Esophagus muscularis mucosa (tissue), 4 donors: ENCODE measurements around the gene IL15RA. TPM values are rescaled to one million over a fixed set of nuclear protein-coding genes. Genes with fewer than 3 reads are reported as not detected.
A peak's percentile ranks its signal among the peaks of the same experiment; 100 is the strongest.

ENCODE experiments used
- DNase-seq: peaks from one replicate; pipeline ENCODE4 v3.0.0-alpha.2; 2017; ENCODE audit errors: extremely low spot score
- H3K27ac ChIP-seq, 4 donors: fragments of 200-600 bp; sonication (generic); replicated peaks in 1 of 4; 1 replicate in 3 of 4; 2 replicates in 1 of 4; pipeline ENCODE4 v1.5.1; 2016 to 2019; ENCODE audit warnings: mild to moderate bottlenecking in 1 of 4
- H3K27me3 ChIP-seq, 4 donors: fragments of 200-600 bp; sonication (generic); one replicate each; pipeline versions ENCODE4 v1.5.1 to v1.6.0; 2016 to 2019
- H3K36me3 ChIP-seq, 4 donors: fragments of 200-600 bp; sonication (generic); one replicate each; pipeline ENCODE4 v1.5.1; 2016 to 2019
- H3K4me1 ChIP-seq, 4 donors: fragments of 200-600 bp; sonication (generic); one replicate each; pipeline ENCODE4 v1.5.1; 2016 to 2019
- H3K4me3 ChIP-seq, 4 donors: fragments of 200-600 bp; sonication (generic); 1 replicate in 2 of 4; 2 replicates in 2 of 4; pipeline ENCODE4 v1.5.1; 2016 to 2019; ENCODE audit warnings: mild to moderate bottlenecking in 4 of 4, moderate library complexity in 1 of 4
- H3K9me3 ChIP-seq, 4 donors: fragments of 200-600 bp; sonication (generic); 1 replicate in 3 of 4; 2 replicates in 1 of 4; pipeline ENCODE4 v1.5.1; 2016 to 2019
- CTCF ChIP-seq, 3 experiments: fragments of 200-600 bp in 2 of 3; fragments of 450-650 bp in 1 of 3; sonication (generic) in 2 of 3; IDR thresholded peaks; one replicate each; pipeline ENCODE4 v1.5.1; 2017 to 2019; ENCODE audit warnings: antibody characterized with exemption in 3 of 3, mild to moderate bottlenecking in 2 of 3, moderate library complexity in 1 of 3
- EP300 ChIP-seq: sonication (generic); formaldehyde crosslinking; IDR thresholded peaks from one replicate; pipeline ENCODE4 v1.6.1; 2017; ENCODE audit warnings: antibody characterized with exemption
- POLR2A ChIP-seq: fragments of 450-650 bp; IDR thresholded peaks from one replicate; pipeline ENCODE4 v1.6.1; 2017; ENCODE audit warnings: antibody characterized with exemption, moderate library complexity, mild to moderate bottlenecking, low read depth
- POLR2AphosphoS5 ChIP-seq, 2 donors: sonication (generic); formaldehyde crosslinking; IDR thresholded peaks; one replicate each; pipeline ENCODE4 v1.6.1; 2017; ENCODE audit warnings: antibody characterized with exemption in 2 of 2
- WGBS: methylation state at CpG from one replicate; pipeline ENCODE4 v1.1.5; 2018; 5-methylcytosine and 5-hydroxymethylcytosine counted together
- intact Hi-C: fragments of 100-400 bp; cut with DNase I; formaldehyde crosslinking; loops from one replicate; pipeline ENCODE4 v1.15.1; 2023
- total RNA-seq, 4 donors: library from RNA; depleted of rRNA; stranded (reverse); fragments of >200 nt; gene quantifications; one replicate each; pipeline versions ENCODE4 v1.1.0 to v1.2.1, GENCODE V29; 2016

Gene IL15RA
- total RNA-seq, 4 donors from 2014 or later = 19.5 to 30.1 (median 24.2) TPM

GRCh38 chr10:5945190-5945509 is 32.2 kb downstream of the IL15RA start:
- WGBS = 76% methylated on average over 6 of the region's 9 CpGs
- peaks cover 43 to 71% (median 65%) of the 10 kb centered on the region in 4 donors for H3K4me1 ChIP-seq
- intact Hi-C loops = loop anchor here (5.0 kb wide), 1 partner anchor 142 kb away; the partner anchor contains the start of gene RBM17

GRCh38 chr10:5944389-5945189 is 32.8 kb downstream of the IL15RA start:
- DNase-seq = no peak
- peak overlapping the region; percentile 27 to 48 (median 44) for H3K4me3 ChIP-seq
- 29% methylated on average over 7 of the region's 7 CpGs for WGBS
- no peak for TF ChIP-seq CTCF (IDR thresholded peaks at IDR 0.05)
- peak; percentile 80 to 81 for TF ChIP-seq POLR2AphosphoS5 (IDR thresholded peaks at IDR 0.05)
- peak; percentile 12 for TF ChIP-seq EP300
- no peak for TF ChIP-seq POLR2A
- H3K27ac ChIP-seq = peak overlapping the region; percentile 76 to 84 (median 82)
- peaks cover 0 to 10% (median 0%) of the 10 kb centered on the region in 4 donors for H3K27me3 ChIP-seq
- H3K4me1 ChIP-seq = peaks cover 43 to 66% (median 64%) of the 10 kb centered on the region in 4 donors
- intact Hi-C loops = loop anchor here (5.0 kb wide), 1 partner anchor 143 kb away; the partner anchor contains the start of gene RBM17
- no peaks in the 10 kb centered on the region for H3K36me3 ChIP-seq
- no peaks in the 10 kb centered on the region for H3K9me3 ChIP-seq

More at GRCh38 chr10:5945190-5945509, 32.2 kb downstream of the IL15RA start:
- Histone ChIP-seq H3K27ac (peak overlapping the region; percentile 76 to 84 (median 82)), H3K4me3 (peak overlapping the region; percentile 27 to 48 (median 44)), H3K36me3 (no peaks in the 10 kb centered on the region), H3K9me3 (no peaks in the 10 kb centered on the region), H3K27me3 (peaks cover 0 to 10% (median 0%) of the 10 kb centered on the region in 4 donors)
- no peak for DNase-seq
- TF ChIP-seq EP300 (no peak), POLR2AphosphoS5 (IDR thresholded peaks at IDR 0.05) (no peak), CTCF (IDR thresholded peaks at IDR 0.05) (no peak)

GRCh38 chr10:5943536-5943935 is 33.8 kb downstream of the IL15RA start:
- no peak for DNase-seq
- Histone ChIP-seq H3K27ac (peak overlapping the region; percentile 76 to 84 (median 82)), H3K36me3 (peaks cover under 1 to 6% (median 3%) of the 10 kb centered on the region in 4 donors), H3K9me3 (no peaks in the 10 kb centered on the region), H3K4me3 (peak overlapping the region in 3 of 4 donors; percentile 21 to 41 (median 29)), H3K27me3 (peaks cover 0 to 8% (median 0%) of the 10 kb centered on the region in 4 donors), H3K4me1 (peaks cover 40 to 58% (median 56%) of the 10 kb centered on the region in 4 donors)
- intact Hi-C loops = no loop called here
- TF ChIP-seq POLR2AphosphoS5 (IDR thresholded peaks at IDR 0.05) (peak in 1 of 2 donors; percentile 8), CTCF (IDR thresholded peaks at IDR 0.05) (no peak)
- WGBS = 48% methylated on average over 14 of the region's 15 CpGs

GRCh38 chr10:5942474-5942873 is 34.9 kb downstream of the IL15RA start:
- H3K27me3 ChIP-seq = no peaks in the 10 kb centered on the region
- DNase-seq = no peak
- 79% methylated on average over 16 of the region's 16 CpGs for WGBS
- peaks cover 40 to 58% (median 56%) of the 10 kb centered on the region in 4 donors for H3K4me1 ChIP-seq
- H3K36me3 ChIP-seq = peaks cover 11 to 17% (median 14%) of the 10 kb centered on the region in 4 donors
- peak overlapping the region in 1 of 4 donors; percentile 7 for H3K4me3 ChIP-seq
- intact Hi-C loops = no loop called here
- no peaks in the 10 kb centered on the region for H3K9me3 ChIP-seq
- peak in 1 of 2 donors; percentile 20 for TF ChIP-seq POLR2AphosphoS5 (IDR thresholded peaks at IDR 0.05)
- TF ChIP-seq CTCF (IDR thresholded peaks at IDR 0.05) = no peak
- peak overlapping the region; percentile 58 to 84 (median 82) for H3K27ac ChIP-seq
